Left lung (tissue), 10 donors: ENCODE data around the gene AHRR. TPM values are rescaled to one million over a fixed set of nuclear protein-coding genes. Genes with fewer than 3 reads are reported as not detected.
A peak's percentile ranks its signal among the peaks of the same experiment; 100 is the strongest.

Experiments
- ATAC-seq: fragments of 200-7000 bp; cut with Tn5 transposase; one replicate; pipeline ENCODE4 v1.9.1; 2020; ENCODE audit warnings: moderate library complexity
- DNase-seq, 4 donors: peaks; one replicate each; pipeline ENCODE4 v3.0.0-alpha.2; 2013 to 2020
- H3K27ac ChIP-seq, 2 donors: fragments of 200-600 bp; sonication (generic) in 1 of 2; one replicate each; pipeline versions ENCODE4 v1.5.0 to v1.8.0; 2020 to 2021
- H3K27me3 ChIP-seq, 2 donors: fragments of 200-600 bp; sonication (generic) in 1 of 2; one replicate each; pipeline versions ENCODE4 v1.5.0 to v1.8.0; 2020 to 2021
- H3K36me3 ChIP-seq, 2 donors: fragments of 200-600 bp; sonication (generic) in 1 of 2; one replicate each; pipeline versions ENCODE4 v1.5.0 to v1.8.0; 2020 to 2021
- H3K4me1 ChIP-seq, 2 donors: fragments of 200-600 bp; one replicate each; pipeline ENCODE4 v1.8.0; 2021
- H3K4me3 ChIP-seq, 2 donors: fragments of 200-600 bp; sonication (generic) in 1 of 2; one replicate each; pipeline versions ENCODE4 v1.5.0 to v1.8.0; 2020 to 2021; ENCODE audit warnings: mild to moderate bottlenecking in 1 of 2
- H3K9me3 ChIP-seq, 2 donors: fragments of 200-600 bp; sonication (generic) in 1 of 2; one replicate each; pipeline versions ENCODE4 v1.5.0 to v1.8.0; 2020 to 2021
- CTCF ChIP-seq, 2 donors: fragments of 200-600 bp; sonication (generic) in 1 of 2; IDR thresholded peaks; one replicate each; pipeline versions ENCODE4 v1.5.0 to v1.8.0; 2021; ENCODE audit warnings: antibody characterized with exemption in 2 of 2
- intact Hi-C, 2 donors: fragments of 100-400 bp; cut with DNase I; formaldehyde crosslinking; loops; one replicate each; pipeline versions ENCODE4 v1.11.2 to v1.14.2; 2022
- polyA plus RNA-seq, 6 donors: library from polyadenylated mRNA; unstranded; fragments of 120-200 nt; gene quantifications; one replicate each; pipeline ENCODE4 v1.2.1, GENCODE V29; 2013; ENCODE audit not compliant: insufficient read length in 6 of 6
- total RNA-seq, 2 donors: library from RNA; stranded (reverse); fragmentation: NEBNext Ultra II Directional; extraction: Animal tissue kit (Norgen Biotek cat#: 25700); gene quantifications; one replicate each; pipeline ENCODE4 v1.2.1, GENCODE V29; 2021
- donor health status: DM: no; HTN: yes; CAD: no.
- donor health status: DM: no; HTN: no; CAD: no.

The AHRR gene
- total and polyA plus RNA-seq, 8 donors: 0.32 to 8.4 (median 4.7) TPM

- peaks cover 0 to 4% of the 10 kb centered on the region in 2 donors for H3K4me1 ChIP-seq
- H3K27ac ChIP-seq: no peak overlapping the region
- H3K4me3 ChIP-seq: no peak overlapping the region
- no peaks in the 10 kb centered on the region for H3K9me3 ChIP-seq
- no peaks in the 10 kb centered on the region for H3K36me3 ChIP-seq
- DNase-seq: peak in 2 of 4 donors; percentile 85 to 92
- peak; percentile 21 for ATAC-seq
- H3K27me3 ChIP-seq: no peaks in the 10 kb centered on the region
- intact Hi-C loops: no loop called here
- no peak for TF ChIP-seq CTCF (IDR thresholded peaks at IDR 0.05)
Measured at GRCh38 chr5:432928-433791, 111.6 kb downstream of the AHRR start.

DNA sequence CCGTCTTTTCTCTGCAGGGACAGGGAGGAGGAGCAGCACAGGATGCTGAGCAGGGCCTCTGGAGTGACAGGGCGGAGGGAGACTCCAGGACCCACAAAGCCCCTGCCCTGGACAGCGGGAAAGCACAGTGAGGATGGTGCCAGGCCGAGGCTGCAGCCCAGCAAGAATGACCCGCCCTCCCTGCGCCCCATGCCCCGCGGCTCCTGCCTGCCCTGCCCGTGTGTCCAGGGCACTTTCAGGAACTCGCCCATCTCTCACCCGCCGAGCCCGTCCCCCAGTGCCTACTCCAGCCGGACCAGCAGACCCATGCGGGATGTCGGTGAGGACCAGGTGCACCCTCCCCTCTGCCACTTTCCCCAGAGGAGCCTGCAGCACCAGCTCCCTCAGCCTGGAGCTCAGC lies 112.3 kb downstream of the AHRR start:
- no peak for TF ChIP-seq CTCF (IDR thresholded peaks at IDR 0.05)
- Histone ChIP-seq H3K27ac (no peak overlapping the region), H3K27me3 (no peaks in the 10 kb centered on the region), H3K4me1 (peaks cover 0 to 4% of the 10 kb centered on the region in 2 donors), H3K4me3 (no peak overlapping the region), H3K36me3 (no peaks in the 10 kb centered on the region), H3K9me3 (no peaks in the 10 kb centered on the region)
- no peak for ATAC-seq
- intact Hi-C loops: no loop called here
- DNase-seq: peak in 1 of 4 donors; percentile 22

DNA sequence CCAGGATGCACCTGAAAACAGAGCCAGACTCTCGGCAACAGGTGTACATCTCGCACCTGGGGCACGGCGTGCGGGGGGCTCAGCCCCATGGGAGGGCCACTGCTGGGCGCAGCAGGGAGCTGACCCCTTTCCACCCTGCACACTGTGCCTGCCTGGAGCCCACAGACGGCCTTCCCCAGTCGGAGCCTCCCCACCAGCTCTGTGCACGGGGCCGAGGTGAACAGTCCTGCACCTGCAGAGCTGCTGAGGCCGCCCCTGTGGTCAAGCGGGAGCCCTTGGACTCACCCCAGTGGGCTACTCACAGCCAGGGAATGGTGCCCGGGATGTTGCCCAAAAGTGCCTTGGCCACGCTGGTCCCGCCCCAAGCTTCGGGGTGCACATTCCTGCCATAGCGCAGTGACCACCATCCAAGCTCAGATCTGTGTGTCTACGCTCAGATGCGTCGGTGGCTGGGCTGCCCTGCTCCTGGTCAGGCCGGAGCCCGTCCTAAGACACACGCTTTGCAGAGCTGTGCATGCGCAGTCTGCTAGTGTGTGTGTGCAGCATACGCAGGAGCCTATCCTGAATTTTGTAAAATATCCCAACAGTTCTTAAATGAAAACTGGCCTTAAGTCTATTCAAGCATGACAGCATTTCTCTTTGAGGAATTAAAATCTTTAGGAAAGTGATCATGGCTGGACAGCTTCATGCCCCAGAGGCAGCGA lies 113.1 kb downstream of the AHRR start:
- no peaks in the 10 kb centered on the region for H3K36me3 ChIP-seq
- DNase-seq: peak in 1 of 4 donors; percentile 18
- H3K4me3 ChIP-seq: no peak overlapping the region
- H3K27ac ChIP-seq: no peak overlapping the region
- H3K27me3 ChIP-seq: no peaks in the 10 kb centered on the region
- H3K4me1 ChIP-seq: peaks cover 0 to 2% of the 10 kb centered on the region in 2 donors
- no peak for TF ChIP-seq CTCF (IDR thresholded peaks at IDR 0.05)
- intact Hi-C loops: no loop called here
- no peak for ATAC-seq
- no peaks in the 10 kb centered on the region for H3K9me3 ChIP-seq

DNA sequence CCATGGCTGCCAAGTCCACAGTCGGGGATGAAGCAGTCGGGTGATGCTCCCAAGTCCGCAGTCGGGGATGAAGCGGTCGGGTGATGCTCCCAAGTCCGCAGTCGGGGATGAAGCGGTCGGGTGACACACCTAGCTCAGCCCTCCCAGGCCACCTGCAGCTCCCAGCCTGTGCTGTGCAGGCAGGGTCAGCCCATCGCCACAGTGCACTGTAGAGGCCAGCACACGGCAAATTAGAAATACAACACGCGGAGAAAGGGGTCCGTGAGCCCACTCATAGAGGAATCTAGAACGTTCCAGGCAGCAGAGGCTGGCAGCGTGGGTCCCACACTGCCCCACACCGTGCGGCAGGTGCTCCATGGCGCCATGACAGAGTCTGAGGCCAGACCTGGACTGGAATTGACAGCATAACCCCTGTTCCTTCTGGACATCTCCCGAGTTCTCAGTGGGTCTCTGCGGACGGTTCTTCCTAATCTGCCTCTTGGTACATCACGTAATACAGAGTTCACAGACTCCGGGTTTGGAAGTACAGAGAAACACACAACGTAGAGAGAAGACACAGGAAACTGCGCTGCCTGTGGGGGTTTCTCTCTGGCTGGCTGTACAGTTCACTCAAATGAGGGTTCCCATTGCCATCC lies 113.8 kb downstream of the AHRR start:
- H3K36me3 ChIP-seq: no peaks in the 10 kb centered on the region
- no peak for TF ChIP-seq CTCF (IDR thresholded peaks at IDR 0.05)
- no peak overlapping the region for H3K27ac ChIP-seq
- H3K4me3 ChIP-seq: no peak overlapping the region
- DNase-seq (no peak), ATAC-seq (no peak)
- no peaks in the 10 kb centered on the region for H3K27me3 ChIP-seq
- no peaks in the 10 kb centered on the region for H3K9me3 ChIP-seq
- H3K4me1 ChIP-seq: no peaks in the 10 kb centered on the region
- intact Hi-C loops: no loop called here
